GM12878 (cell line): ENCODE results near the gene KMT2E. TPM values are rescaled to one million over a fixed set of nuclear protein-coding genes. Genes with fewer than 3 reads are reported as not detected.

Source experiments
- ATAC-seq: fragments of 200-7000 bp; cut with Tn5 transposase; 3 replicates; pipeline ENCODE4 v1.9.1; 2020; ENCODE audit warnings: mild to moderate bottlenecking, moderate library complexity
- BruUV-seq: library from RNA; stranded (reverse); fragments of 400-500 nt; replicated peaks from 2 replicates; lab custom pipeline; 2021; lab: Mats Ljungman, UMichigan
- CTCF ChIA-PET: fragments of 300-600 bp; sonication (Branson Sonifier 250); formaldehyde crosslinking; extraction: SDS; loops from one replicate; lab custom pipeline; 2021; ENCODE audit warnings: inconsistent platforms; lab: Yijun Ruan, JAX
- POLR2A ChIA-PET: fragments of 350-600 bp; formaldehyde crosslinking; extraction: SDS; loops from one replicate; lab custom pipeline; 2021; ENCODE audit warnings: inconsistent platforms; lab: Charles Lee
- RAD21 ChIA-PET: fragments of 300-600 bp; sonication (Branson Sonifier 250); formaldehyde crosslinking; loops from one replicate; lab custom pipeline; 2023; ENCODE audit warnings: antibody characterized with exemption; ENCODE audit not compliant: unreplicated experiment; lab: Charles Lee
- SMC1A ChIA-PET: fragments of 300-600 bp; sonication (Branson Sonifier 250); formaldehyde crosslinking; loops from one replicate; lab custom pipeline; 2023; ENCODE audit not compliant: unreplicated experiment, uncharacterized antibody; lab: Charles Lee
- DNase-seq: peaks from one replicate; pipeline ENCODE4 v3.0.0-alpha.2; 2011; ENCODE audit warnings: low read depth, low spot score
- FAIRE-seq: peaks from 3 replicates; lab custom pipeline; 2011; peaks lifted over from hg19 to GRCh38; lab: Jason Lieb, UNC
- H2AFZ ChIP-seq: 2 replicates; pipeline ENCODE4 v1.6.0; 2011; ENCODE audit warnings: low read depth, low read length, control low read depth; ENCODE audit not compliant: control insufficient read depth
- H3K27ac ChIP-seq: 2 replicates; pipeline ENCODE4 v1.5.1; 2011; ENCODE audit warnings: control low read depth; ENCODE audit not compliant: control insufficient read depth, insufficient read depth
- H3K27me3 ChIP-seq, 2 experiments: replicated peaks in 1 of 2; 2 replicates each; pipeline versions ENCODE4 v1.6.0 to v1.6.1; 2011; ENCODE audit warnings: low read length in 1 of 2; ENCODE audit not compliant: control insufficient read depth in 2 of 2, insufficient read depth in 2 of 2
- H3K36me3 ChIP-seq, 2 experiments: 2 replicates each; pipeline ENCODE4 v1.5.1; 2011; ENCODE audit warnings: low read length in 1 of 2; ENCODE audit not compliant: control insufficient read depth in 2 of 2, insufficient read depth in 2 of 2
- H3K4me1 ChIP-seq: 2 replicates; pipeline ENCODE4 v1.6.1; 2011; ENCODE audit warnings: mild to moderate bottlenecking, low read length, moderate library complexity, mixed read lengths; ENCODE audit not compliant: control insufficient read depth, insufficient read depth
- H3K4me2 ChIP-seq: 2 replicates; pipeline ENCODE4 v1.6.0; 2011; ENCODE audit warnings: control low read depth; ENCODE audit not compliant: control insufficient read depth, insufficient read depth
- H3K4me3 ChIP-seq: fragments of 200-600 bp; sonication (generic); 2 replicates; pipeline ENCODE4 v1.5.1; 2016
- H3K79me2 ChIP-seq: 2 replicates; pipeline ENCODE4 v1.6.0; 2011; ENCODE audit warnings: low read length; ENCODE audit not compliant: control insufficient read depth, insufficient read depth
- H3K9ac ChIP-seq: 2 replicates; pipeline ENCODE4 v1.8.0; 2011; ENCODE audit warnings: low read length, control low read depth, mixed read lengths; ENCODE audit not compliant: control insufficient read depth, insufficient read depth
- H3K9me3 ChIP-seq: replicated peaks from 3 replicates; pipeline ENCODE4 v1.5.1; 2011; ENCODE audit warnings: mild to moderate bottlenecking, low read length; ENCODE audit not compliant: control insufficient read depth, insufficient read depth
- H4K20me1 ChIP-seq: 2 replicates; pipeline ENCODE4 v1.6.0; 2011; ENCODE audit not compliant: control insufficient read depth, insufficient read depth
- ASH2L ChIP-seq: fragments of 300-600, 200-600 bp; sonication (generic); IDR thresholded peaks from 2 replicates; pipeline ENCODE4 v1.6.1; 2017; ENCODE audit warnings: low read depth, mild to moderate bottlenecking, borderline replicate concordance
- BMI1 ChIP-seq: fragments of 450-650 bp; IDR thresholded peaks from 2 replicates; pipeline ENCODE4 v1.6.1; 2016; ENCODE audit warnings: mild to moderate bottlenecking, moderate library complexity, borderline replicate concordance
- GATAD2B ChIP-seq: fragments of 450-650 bp; conservative IDR thresholded peaks from 2 replicates; pipeline ENCODE4 v1.6.1; 2017; ENCODE audit warnings: low read depth, mild to moderate bottlenecking, moderate library complexity
- LARP7 ChIP-seq: fragments of 450-650 bp; IDR thresholded peaks from 2 replicates; pipeline ENCODE4 v1.6.1; 2017; ENCODE audit warnings: mild to moderate bottlenecking
- NFYA ChIP-seq: IDR thresholded peaks from 2 replicates; pipeline ENCODE4 v1.6.1; 2011; ENCODE audit warnings: low read depth, mild to moderate bottlenecking, low read length, improper control_type of control experiment, borderline replicate concordance
- NR2F1 ChIP-seq: fragments of 450-650 bp; conservative IDR thresholded peaks from 2 replicates; pipeline ENCODE4 v1.6.1; 2017; ENCODE audit warnings: mild to moderate bottlenecking
- POU2F2 ChIP-seq: IDR thresholded peaks from 3 replicates; pipeline ENCODE4 v1.6.1; 2011; ENCODE audit warnings: low read depth, mild to moderate bottlenecking, low read length, borderline replicate concordance
- RFX5 ChIP-seq: IDR thresholded peaks from 2 replicates; pipeline ENCODE4 v1.6.1; 2011; ENCODE audit warnings: low read depth, low read length, improper control_type of control experiment
- SIX5 ChIP-seq: IDR thresholded peaks from 2 replicates; pipeline ENCODE4 v1.6.1; 2011; ENCODE audit warnings: mild to moderate bottlenecking, low read depth, low read length, moderate library complexity; ENCODE audit not compliant: severe bottlenecking
- SREBF2 ChIP-seq: IDR thresholded peaks from 2 replicates; pipeline ENCODE4 v1.6.1; 2012; ENCODE audit warnings: mild to moderate bottlenecking, low read length
- SUZ12 ChIP-seq: fragments of 200-600 bp; sonication (generic); IDR thresholded peaks from one replicate; pipeline ENCODE4 v1.6.1; 2018; ENCODE audit warnings: antibody characterized with exemption, mild to moderate bottlenecking; ENCODE audit not compliant: unreplicated experiment
- ZNF687 ChIP-seq: fragments of 450-650 bp; IDR thresholded peaks from 2 replicates; pipeline ENCODE4 v1.6.1; 2017; ENCODE audit warnings: mild to moderate bottlenecking, moderate library complexity
- WGBS: methylation state at CpG from one replicate; pipeline ENCODE4 v1.1.6; 2016; ENCODE audit warnings: low lambda C conversion rate; ENCODE audit not compliant: insufficient replicate concordance, insufficient coverage; ENCODE audit errors: missing lambda C conversion rate; 5-methylcytosine and 5-hydroxymethylcytosine counted together
- in situ Hi-C: fragments of 300-500 bp; cut with MboI; formaldehyde crosslinking; loops from 9 replicates; pipeline ENCODE4 v1.14.3; 2018; ENCODE audit warnings: mixed read lengths
- intact Hi-C: fragments of 100-400 bp; cut with micrococcal nuclease; formaldehyde crosslinking; loops from one replicate; pipeline ENCODE4 v1.14.2; 2022; ENCODE audit not compliant: unreplicated experiment
- polyA plus RNA-seq, 11 experiments: library from polyadenylated mRNA; depleted of rRNA in 4 of 11; unstranded in 6 of 11; stranded (reverse) in 5 of 11; fragments of >200 nt; fragmentation: Nextera tagmentation in 4 of 11; fragmentation: Illumina TruSeq in 1 of 11; extraction: Ambion mirVana in 4 of 11; extraction: Trizol in 1 of 11; gene quantifications; 1 replicate in 1 of 11; 2 replicates in 10 of 11; pipeline versions ENCODE4 v1.2.1 to v1.2.3, GENCODE V29; 2011 to 2016; ENCODE audit warnings: inconsistent platforms in 2 of 11, missing spikeins in 2 of 11, low read depth in 1 of 11
- total RNA-seq, 4 experiments: library from RNA; depleted of rRNA in 3 of 4; stranded (reverse); fragments of >200 nt in 3 of 4; fragmentation: Illumina TruSeq in 1 of 4; extraction: Trizol in 1 of 4; gene quantifications; 2 replicates each; pipeline versions ENCODE4 v1.2.1 to v1.2.3, GENCODE V29; 2013 to 2021

The KMT2E gene
- total and polyA plus RNA-seq, 10 of the 15 experiments (the other 5 are each of a cell fraction or from before 2014, with no cell fraction given): 13.2 to 68.1 (median 34.1) TPM

- intact Hi-C loops: no loop called here
- CTCF ChIA-PET: no interaction called here
- no peak overlapping the region for H3K27ac ChIP-seq
- RAD21 ChIA-PET: interaction anchor here (2.7 kb wide), 1 partner anchor 152 kb away, joined by 10 read pairs; no protein-coding TSS in a partner anchor
- BruUV-seq: no TSS peak
- H4K20me1 ChIP-seq: no peaks in the 10 kb centered on the region
- TF ChIP-seq ZNF687 (no peak), RFX5 (no peak), NFYA (no peak), SIX5 (no peak), LARP7 (no peak), POU2F2 (no peak), NR2F1 (no peak), SREBF2 (no peak), ASH2L (no peak), SUZ12 (no peak), GATAD2B (no peak), BMI1 (no peak)
- 95% methylated on average over 10 of the region's 10 CpGs for WGBS
- POLR2A ChIA-PET: no interaction called here
- H3K4me1 ChIP-seq: peaks cover 16% of the 10 kb centered on the region
- H3K9ac ChIP-seq: no peak overlapping the region
- no peak overlapping the region for H2AFZ ChIP-seq
- in situ Hi-C loops: no loop called here
- FAIRE-seq (no peak), DNase-seq (no peak), ATAC-seq (no peak)
- no peaks in the 10 kb centered on the region for H3K9me3 ChIP-seq
- peaks cover 7 to 9% of the 10 kb centered on the region in 2 experiments; a peak in 3 of 4 replicates for H3K36me3 ChIP-seq
- SMC1A ChIA-PET: interaction anchor here (2.6 kb wide), 1 partner anchor 152 kb away, joined by 7 read pairs; no protein-coding TSS in a partner anchor
- H3K79me2 ChIP-seq: no peaks in the 10 kb centered on the region
- no peaks in the 10 kb centered on the region for H3K27me3 ChIP-seq
- no peak overlapping the region for H3K4me2 ChIP-seq
- H3K4me3 ChIP-seq: no peak overlapping the region
Measured at GRCh38 chr7:105132835-105133234, 118.8 kb downstream of the KMT2E start.
